Fibroblast of upper back skin (primary cell): ENCODE measurements around the gene ATP6AP1.

Experiments used
- DNase-seq: peaks from one replicate; pipeline ENCODE4 v3.0.0-alpha.2; 2013

The ATP6AP1 gene

DNA sequence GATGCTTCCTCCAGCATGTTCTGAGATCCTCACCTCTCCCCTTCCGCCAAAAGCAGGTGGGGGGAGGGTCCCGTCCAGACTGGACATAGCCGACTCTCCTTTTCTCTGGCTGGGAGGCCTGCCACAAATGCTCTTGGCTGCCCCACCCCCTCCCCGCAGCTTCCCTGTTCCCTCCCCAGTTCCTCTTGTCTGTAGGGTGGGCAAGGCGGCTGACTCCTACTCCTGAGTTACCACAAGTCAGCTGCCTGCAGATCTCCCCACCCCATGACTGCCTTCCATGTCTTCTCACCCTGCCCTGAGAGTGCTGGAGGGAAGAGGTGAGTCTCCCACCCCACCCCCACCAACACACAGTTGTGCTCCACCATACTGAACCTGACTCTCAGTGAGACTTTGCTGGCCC, 2.9 kb downstream of the ATP6AP1 start:
- DNase-seq = no peak

DNA sequence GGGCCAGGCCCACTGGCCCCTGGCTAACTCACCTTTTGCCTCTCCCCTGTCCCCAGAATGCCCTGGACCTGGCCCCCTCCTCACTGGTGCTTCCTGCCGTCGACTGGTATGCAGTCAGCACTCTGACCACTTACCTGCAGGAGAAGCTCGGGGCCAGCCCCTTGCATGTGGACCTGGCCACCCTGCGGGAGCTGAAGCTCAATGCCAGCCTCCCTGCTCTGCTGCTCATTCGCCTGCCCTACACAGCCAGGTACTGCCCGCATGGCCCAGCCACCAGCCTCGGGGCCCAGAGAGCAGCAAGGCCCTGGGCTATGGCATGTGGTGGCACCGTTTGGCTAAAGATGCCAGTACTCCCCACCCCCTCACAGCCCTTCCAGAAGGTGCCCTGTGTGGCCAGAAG, 3.7 kb downstream of the ATP6AP1 start:
- DNase-seq = no peak

DNA sequence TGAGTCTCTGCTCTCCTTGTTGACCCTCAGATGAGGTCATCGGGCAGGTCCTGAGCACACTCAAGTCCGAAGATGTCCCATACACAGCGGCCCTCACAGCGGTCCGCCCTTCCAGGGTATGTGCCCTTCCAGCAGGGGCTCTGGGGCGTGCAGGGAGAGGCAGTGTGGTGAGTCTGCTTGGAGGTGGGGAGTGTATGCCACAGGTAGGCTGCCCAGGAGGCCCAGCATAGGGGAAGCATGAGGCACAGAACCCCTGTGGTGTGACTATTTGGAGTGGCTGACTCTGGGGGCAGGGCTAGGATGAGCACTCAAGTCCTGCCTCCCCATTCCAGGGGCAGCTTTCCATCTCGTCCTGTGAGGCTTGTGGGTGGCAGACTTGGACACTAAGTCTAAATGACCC, 5.1 kb downstream of the ATP6AP1 start:
- no peak for DNase-seq

DNA sequence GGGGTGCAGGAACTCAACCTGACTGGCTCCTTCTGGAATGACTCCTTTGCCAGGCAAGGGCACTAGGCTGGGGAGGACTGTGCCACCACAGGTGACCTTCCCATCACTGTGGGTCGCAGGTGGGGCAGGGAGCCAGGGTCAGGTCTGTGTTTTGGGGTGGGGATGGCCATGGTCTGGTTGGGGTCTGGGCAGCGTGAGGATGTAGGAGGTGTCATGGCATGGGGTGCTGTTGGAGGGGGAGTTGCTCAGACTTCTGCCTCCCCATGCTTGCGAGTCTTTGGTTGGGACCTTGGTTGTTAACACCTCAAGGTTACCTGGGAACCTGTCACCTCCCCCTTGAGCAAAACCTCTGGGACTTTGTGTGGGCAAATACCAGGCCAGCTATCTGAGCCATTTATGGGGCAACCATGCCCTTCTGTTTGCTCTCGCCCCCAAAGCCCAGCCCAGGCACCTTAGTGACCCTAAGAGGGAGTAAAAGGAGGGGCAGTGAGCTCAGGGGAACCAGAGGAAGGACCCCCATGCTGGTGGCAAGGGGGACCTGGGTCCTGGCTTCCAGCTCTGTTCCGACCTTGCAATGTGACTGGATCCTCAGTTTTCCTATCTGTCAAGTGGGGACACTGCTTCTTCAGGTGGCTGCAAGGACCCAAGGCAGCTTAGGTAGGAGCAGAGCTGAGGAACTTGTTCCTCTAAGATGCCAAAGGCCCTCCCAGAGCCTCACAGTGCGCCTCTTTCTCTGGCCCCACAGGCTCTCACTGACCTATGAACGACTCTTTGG, 6.1 kb downstream of the ATP6AP1 start:
- DNase-seq = no peak

DNA sequence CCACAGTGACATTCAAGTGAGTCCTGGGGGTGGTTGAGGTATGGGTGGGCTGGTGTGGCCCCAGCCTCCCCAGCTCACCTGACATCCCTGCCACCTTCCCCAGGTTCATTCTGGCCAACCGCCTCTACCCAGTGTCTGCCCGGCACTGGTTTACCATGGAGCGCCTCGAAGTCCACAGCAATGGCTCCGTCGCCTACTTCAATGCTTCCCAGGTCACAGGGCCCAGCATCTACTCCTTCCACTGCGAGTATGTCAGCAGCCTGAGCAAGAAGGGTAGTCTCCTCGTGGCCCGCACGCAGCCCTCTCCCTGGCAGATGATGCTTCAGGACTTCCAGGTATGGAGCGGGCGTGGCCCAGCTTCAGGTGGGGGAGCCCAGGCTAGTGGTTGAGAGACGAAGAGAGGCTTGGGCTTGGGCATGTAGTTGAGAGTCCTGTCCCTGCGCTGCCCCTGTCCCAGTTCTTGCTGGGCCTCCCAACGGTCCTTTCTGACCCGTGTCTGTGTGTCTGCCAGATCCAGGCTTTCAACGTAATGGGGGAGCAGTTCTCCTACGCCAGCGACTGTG, 6.8 kb downstream of the ATP6AP1 start:
- no peak for DNase-seq

DNA sequence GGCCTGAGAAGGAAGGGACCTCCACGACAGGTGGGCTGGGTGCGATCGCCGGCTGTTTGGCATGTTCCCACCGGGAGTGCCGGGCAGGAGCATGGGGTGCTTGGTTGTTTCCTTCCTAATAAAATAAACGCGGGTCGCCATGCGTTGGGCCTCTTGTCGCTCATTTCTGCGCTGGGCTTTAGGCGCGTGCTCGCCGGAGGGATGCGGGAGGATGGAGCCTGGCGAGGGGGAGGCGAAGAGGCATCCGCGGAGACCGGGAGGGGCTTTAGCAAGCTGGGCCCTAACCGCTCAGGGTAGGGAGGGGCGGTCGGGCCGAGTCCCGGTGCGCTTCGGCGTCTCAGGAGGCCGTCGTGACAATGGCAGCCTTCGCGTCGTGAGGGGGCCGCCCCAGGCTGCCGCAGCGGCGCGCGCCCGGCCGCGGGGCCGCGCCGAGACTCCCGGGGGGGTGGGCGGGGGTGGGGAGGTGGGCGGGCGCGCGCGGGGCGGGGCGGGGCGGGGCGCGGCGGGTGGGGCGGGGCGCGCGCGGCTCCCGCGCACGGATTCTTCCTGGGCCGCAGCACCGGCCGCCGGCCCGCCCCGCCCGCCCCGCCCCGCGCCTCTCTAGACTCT, 8.0 kb downstream of the ATP6AP1 start:
- no peak for DNase-seq

DNA sequence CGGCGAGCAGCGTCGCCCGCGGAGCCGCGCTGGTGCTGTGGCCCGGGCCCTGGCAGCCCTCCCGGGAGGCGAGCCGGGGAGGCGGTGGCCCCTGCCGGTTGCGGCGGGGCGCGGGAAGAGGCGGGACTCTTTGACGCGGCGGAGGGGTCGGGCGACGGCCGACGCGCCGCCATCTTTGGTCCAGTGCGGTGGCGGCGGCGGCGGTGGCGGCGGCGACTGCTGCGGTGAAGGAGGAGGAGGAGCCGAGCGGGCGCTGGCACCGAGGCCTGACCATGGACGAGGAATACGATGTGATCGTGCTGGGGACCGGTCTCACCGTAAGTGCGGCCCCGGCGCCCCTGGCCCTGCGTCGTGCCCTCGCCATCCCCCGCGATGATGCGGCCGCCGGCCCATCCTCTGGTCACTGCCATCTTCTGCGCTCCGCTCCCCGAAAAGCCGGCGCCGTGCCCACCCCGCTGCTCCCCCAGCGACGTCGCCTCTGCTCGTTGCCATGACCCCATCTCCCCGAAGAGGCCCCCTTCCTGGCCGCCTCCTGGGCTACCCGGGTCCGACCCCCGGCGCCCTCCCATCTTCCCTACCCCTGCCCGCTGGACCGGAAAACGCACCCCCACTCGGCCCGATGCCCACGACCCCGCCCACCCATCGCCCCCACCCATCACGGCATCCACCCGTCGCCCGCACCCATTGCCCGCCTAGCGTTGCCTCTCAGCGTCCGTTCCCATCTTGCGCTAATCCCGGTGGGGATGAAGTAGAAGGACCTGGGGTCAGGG, 8.7 kb downstream of the ATP6AP1 start, which contains the start of gene GDI1:
TSS of gene GDI1 (plus strand) at position 172 of the 770 bp plus-strand sequence. CDS start at position 273, 101 bp downstream.
- peak; percentile 51 for DNase-seq

DNA sequence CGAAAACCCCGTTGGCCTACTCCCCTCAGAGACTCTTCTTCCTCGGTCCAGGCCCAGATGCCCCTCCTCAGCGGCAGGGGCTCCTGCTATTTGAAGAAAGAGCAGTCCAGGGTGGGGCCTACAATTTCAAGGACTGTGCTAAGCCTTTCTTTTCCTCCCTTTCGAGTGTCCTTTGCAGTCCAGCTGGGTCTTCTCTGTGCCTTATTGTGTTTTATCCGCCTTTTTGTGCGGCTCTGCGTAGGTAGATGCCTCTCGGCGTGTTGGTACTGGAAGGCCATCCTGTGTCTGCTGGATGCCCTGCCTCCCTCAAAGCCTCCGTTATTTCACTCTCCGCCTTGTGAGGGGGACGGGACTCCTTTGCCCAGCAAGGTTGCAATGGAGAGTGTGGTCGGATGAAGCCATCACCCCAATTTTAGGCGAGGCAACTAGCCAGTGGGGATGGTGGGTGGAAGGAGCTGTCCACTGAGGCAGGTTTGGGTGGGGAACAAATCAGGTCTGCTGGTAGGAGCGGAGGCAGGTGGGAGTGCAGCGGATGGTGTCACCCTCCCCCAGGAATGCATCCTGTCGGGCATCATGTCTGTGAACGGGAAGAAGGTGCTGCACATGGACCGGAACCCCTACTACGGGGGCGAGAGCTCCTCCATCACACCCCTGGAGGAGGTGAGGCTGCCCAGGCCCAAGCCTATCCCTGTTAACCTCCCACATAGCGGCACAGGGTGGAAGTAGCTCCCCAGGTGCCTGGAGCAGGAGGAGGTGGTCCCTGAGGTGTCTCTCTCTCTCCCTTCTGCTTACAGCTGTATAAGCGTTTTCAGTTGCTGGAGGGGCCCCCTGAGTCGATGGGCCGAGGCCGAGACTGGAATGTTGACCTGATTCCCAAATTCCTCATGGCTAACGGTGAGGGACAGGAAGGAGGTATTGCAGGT, 9.8 kb downstream of the ATP6AP1 start:
- DNase-seq = no peak

DNA sequence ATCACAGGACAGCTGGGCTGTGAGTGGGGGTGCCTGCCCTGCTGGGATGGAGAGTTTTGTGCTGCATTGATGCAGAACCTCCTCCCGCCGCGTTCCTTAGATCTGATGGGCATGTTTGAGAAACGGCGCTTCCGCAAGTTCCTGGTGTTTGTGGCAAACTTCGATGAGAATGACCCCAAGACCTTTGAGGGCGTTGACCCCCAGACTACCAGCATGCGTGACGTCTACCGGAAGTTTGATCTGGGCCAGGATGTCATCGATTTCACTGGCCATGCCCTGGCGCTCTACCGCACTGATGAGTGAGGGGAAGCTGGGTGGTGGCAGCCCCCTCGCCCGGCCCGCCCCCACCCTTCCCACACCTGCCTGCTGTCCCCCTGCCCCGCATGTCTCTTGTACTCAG, 11.4 kb downstream of the ATP6AP1 start:
- DNase-seq = no peak

DNA sequence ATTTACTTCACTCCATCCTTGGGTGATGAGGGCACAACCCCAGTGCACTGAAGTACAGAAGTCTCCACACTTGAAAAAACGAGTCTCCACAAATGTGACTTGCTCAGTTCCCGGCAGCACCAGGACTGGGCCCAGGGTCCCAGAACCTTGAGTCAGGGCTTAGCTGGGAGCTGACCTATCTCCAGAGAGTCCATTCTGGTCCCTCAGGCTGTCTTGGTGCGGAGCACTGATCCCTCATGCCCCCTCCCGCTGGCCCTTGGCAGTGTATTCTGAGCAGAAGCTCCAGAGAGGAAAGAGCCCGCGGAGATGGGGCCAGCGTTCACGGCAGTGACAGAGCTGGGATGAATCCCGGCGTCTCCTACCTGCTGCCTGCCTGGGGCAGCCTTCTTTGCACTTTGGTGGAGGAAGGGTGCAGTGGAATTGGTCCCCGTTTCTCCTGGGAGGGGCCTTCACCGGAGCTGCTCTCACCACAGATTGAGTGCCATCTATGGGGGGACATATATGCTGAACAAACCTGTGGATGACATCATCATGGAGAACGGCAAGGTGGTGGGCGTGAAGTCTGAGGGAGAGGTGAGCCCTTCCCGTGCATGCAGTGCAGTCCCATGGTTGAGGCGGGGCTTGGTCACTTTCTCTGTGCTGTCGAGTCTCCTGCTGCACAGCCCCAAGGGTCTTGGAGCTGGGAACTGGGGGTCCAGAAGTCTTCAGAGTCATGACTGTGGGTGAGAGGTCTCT, 12.3 kb downstream of the ATP6AP1 start:
- DNase-seq = no peak

DNA sequence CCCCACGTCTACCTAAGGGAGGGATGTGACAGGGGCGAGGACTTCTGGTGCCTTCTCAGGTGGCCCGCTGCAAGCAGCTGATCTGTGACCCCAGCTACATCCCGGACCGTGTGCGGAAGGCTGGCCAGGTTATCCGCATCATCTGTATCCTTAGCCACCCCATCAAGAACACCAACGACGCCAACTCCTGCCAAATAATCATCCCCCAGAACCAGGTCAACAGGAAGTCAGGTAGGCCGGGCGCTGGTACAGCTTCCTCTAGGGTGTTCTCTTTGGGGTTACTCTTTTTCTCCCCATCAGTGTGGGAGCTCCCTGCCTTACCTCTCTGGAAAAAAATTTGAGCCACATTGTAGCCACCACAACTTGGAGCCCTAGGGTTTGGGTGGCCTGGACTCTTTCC, 13.1 kb downstream of the ATP6AP1 start:
- no peak for DNase-seq

DNA sequence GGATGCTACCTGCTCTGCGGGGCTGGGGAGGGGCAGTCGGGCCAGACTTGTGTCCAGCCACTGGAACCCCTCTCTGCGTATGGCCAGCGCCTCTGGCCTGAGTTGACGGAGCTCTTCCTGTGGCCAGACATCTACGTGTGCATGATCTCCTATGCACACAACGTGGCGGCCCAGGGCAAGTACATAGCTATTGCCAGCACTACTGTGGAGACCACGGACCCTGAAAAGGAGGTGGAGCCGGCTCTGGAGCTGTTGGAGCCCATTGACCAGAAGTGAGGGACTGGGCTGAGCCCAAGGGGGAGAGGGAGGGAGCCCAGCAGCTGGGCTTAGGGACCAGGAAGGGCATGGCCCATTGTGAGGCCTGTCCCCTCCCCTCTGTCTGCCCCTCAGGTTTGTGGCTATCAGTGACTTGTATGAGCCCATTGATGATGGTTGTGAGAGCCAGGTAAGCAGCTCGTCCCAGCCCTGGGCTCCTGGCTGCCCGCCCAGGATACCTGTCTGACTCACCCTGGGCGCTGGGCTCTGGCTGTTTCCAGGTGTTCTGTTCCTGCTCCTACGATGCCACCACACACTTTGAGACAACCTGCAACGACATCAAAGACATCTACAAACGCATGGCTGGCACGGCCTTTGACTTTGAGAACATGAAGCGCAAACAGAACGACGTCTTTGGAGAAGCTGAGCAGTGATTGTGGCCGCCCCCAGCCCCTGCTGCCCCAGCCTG, 13.7 kb downstream of the ATP6AP1 start:
- DNase-seq = no peak

DNA sequence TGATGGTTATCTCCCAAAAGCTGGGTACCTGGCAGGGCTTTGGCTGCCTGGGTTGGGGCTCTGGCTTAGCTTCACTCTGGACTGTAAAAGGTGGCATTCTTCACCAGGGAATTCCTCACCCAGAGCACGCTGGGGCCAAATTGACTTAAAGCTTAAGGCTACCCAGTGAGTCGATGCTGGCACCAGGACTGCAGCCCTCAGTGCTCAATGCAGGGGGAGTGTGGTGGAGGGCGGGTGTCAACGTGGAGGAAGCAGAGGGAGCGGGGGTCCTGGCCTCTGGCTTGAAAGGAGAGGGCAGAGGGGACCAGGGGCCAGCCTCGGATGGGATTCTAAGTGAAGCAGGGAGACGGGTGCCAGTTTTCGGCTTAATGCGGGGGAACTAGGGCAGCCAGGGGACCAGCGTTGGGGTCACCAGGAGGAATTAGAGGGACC, 15.0 kb downstream of the ATP6AP1 start:
- no peak for DNase-seq

DNA sequence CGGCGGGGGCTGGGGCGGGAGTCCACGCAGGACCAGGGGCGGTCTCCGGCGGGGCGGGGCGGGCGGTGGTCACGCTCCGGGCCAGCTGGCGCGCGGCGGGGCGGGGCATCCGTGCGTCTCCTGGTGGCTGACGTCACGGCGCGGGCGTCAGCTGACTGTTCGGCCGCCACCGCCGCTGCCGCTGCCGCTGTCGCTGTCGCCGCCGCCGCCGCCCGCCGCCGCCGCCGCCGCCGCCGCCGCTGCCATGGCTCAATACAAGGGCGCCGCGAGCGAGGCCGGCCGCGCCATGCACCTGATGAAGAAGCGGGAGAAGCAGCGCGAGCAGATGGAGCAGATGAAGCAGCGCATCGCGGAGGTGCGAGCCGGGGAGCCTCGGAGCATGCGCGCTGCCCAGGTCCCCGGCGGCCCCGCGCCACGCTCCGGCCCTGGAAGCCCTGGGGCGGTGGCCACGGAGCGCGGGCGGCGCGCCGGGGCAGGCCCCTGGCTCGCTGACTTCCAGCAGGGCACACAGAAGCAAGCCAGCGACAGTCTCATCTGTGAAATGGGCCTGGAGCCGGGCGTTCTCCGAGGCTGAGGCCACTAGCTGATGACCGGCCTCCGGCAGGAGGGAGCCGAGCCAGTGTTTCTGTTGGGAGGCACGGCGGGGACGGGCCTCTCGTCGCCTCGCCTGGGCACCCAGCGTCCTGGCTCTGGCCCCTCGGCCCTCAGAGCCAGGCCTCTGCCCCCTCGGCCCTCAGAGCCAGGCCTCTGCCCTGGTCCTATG, 15.7 kb downstream of the ATP6AP1 start, which contains the start of gene FAM50A:
TSS of gene FAM50A (plus strand) at position 150 of the 763 bp plus-strand sequence. CDS start at position 245, 95 bp downstream.
- DNase-seq = peak; percentile 55

DNA sequence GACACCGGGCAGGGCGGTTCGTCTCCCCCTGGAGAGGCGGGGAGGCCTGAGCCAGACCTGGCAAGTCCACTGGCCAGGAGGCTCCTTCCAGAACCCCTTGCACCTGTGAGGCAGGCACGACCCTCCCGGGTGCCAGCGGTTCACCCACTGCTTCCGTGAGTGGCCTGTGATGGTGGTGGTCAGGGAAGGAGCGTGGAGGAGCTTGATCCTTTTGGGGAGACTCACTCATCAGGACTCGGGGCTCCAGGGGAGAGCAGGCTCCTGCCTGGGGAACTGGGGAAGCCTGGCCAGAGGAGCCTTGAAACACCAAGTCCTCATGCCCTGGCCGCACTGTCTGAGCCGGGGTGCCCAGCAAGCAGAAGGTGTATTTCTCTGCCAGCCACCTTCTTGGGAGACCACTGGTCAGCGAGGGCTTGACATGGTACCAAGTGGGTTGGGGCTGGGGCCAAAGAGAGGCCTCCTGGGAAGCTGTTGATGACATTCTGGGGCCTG, 16.3 kb downstream of the ATP6AP1 start:
- no peak for DNase-seq

DNA sequence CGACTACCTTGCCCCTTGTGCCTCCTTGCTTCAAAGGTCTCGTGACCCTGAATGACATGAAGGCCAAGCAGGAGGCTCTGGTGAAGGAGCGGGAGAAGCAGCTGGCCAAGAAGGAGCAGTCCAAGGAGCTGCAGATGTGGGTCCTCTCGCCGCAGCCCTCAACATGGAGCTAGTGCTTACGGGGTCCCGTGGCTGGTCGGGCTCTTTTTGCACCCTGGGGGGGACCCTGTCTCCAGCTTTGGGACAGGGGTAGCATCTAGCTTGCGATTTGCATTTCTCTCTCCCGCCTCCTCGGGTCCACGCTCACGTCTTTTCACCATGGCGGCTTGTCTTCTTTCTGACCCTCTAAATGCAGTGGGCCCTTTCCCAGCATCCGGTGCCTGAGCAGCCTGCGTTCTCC, 17.3 kb downstream of the ATP6AP1 start:
- no peak for DNase-seq

DNA sequence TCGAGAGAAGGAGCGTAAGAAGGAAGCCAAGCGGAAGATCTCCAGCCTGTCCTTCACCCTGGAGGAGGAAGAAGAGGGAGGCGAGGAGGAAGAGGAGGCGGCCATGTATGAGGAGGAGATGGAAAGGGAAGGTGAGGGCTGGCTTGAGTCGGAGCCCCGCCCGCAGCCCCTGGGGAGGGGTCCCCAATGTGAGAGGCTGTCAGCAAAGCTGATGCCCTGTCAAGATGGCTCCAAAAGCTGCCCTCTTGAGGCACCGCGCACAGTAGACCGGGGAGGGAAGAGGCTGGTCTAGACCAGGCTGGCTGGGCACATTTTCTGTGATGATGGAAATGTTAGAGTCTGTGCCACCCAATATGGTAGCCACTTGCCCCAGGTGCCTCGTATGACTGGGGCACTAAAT, 18.0 kb downstream of the ATP6AP1 start:
- no peak for DNase-seq

DNA sequence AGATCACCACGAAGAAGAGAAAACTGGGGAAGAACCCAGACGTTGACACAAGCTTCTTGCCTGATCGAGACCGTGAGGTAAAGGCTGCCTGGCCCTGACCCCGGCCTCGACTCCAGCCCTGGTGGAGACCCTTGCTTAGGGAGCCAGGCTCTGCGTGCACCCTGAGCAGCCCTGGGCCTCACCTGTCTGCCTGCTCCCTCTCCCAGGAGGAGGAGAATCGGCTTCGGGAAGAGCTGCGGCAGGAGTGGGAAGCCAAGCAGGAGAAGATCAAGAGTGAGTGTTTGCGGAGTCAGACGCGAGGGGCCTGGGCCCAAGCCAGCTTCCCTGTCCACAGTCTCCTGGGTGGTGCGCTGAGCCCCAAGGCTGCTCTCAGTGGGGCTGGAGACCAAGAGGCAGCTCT, 20.0 kb downstream of the ATP6AP1 start:
- no peak for DNase-seq

DNA sequence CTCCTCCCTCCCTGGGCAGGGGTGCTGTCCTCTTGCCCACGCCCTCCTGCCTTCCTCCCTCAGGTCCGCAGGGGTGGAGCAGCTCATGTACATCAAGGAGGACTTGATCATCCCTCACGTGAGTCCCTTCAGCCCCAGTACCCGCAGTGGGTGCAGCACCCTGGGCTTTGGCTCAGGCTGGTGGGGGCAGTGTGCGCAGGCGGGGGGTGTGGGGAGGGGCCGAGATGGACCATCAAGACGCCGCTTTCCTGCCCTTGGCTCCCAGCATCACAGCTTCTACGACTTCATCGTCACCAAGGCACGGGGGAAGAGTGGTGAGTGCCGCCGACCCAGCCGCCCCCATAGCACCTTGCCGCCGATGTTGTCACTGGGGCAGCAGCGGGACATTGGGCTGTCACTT, 21.1 kb downstream of the ATP6AP1 start:
- no peak for DNase-seq

DNA sequence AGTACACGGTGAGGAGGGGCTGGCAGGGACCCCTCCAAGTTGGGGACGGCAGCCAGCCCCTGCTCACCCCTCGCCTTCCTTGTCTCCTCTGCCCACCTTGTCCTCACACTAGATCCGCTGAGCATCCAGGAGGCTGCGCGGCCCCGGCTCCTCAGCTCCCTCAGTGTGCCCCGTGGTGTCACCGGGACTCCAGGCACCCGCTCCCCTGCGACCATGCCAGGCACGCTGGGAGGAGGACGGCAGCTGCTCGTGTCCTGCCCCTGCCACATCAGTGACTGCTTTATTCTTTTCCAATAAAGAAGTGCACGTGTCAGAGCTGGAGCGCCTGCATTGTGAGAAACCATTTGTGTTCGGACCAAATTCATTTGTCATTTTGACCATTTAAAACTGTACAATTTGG, 21.8 kb downstream of the ATP6AP1 start:
- no peak for DNase-seq
